Spinal cord (tissue), 10 donors: ENCODE measurements around the gene EVI5. TPM values are rescaled to one million over a fixed set of nuclear protein-coding genes. Genes with fewer than 3 reads are reported as not detected.
"Not testable (repeated sequence)": the region's sequence is repeated elsewhere in the genome, so short reads cannot be mapped to it uniquely, and the experiment has no call there.

ENCODE experiments used
- DNase-seq, 6 donors: peaks; one replicate each; pipeline versions ENCODE4 v3.0.0 to v3.0.0-alpha.2; 2013 to 2015; ENCODE audit warnings: low spot score in 6 of 6, low read depth in 4 of 6
- H3K27ac ChIP-seq: one replicate; pipeline ENCODE4 v1.5.1; 2013; ENCODE audit warnings: low read depth, low read length, control low read depth
- H3K27me3 ChIP-seq: one replicate; pipeline ENCODE4 v1.6.1; 2013; ENCODE audit warnings: low read length; ENCODE audit not compliant: control insufficient read depth, insufficient read depth
- H3K36me3 ChIP-seq: one replicate; pipeline ENCODE4 v1.6.1; 2013; ENCODE audit warnings: low read length; ENCODE audit not compliant: control insufficient read depth, insufficient read depth
- H3K4me1 ChIP-seq: one replicate; pipeline ENCODE4 v1.6.1; 2013; ENCODE audit warnings: low read length; ENCODE audit not compliant: control insufficient read depth, insufficient read depth
- H3K4me3 ChIP-seq: one replicate; pipeline ENCODE4 v1.5.1; 2013; ENCODE audit warnings: low read depth, low read length, control low read depth
- H3K9me3 ChIP-seq: one replicate; pipeline ENCODE4 v1.6.1; 2013; ENCODE audit warnings: low read length; ENCODE audit not compliant: control insufficient read depth, insufficient read depth
- WGBS: methylation state at CpG from one replicate; pipeline ENCODE4 v1.1.5; 2013; ENCODE audit warnings: missing lambda C conversion rate; ENCODE audit not compliant: insufficient coverage; 5-methylcytosine and 5-hydroxymethylcytosine counted together
- polyA plus RNA-seq, 2 donors: library from polyadenylated mRNA; unstranded; fragments of 120-200 nt; gene quantifications; one replicate each; pipeline ENCODE4 v1.2.1, GENCODE V29; 2013; ENCODE audit not compliant: insufficient read length in 2 of 2
- total RNA-seq, 2 donors: library from RNA; depleted of rRNA in 1 of 2; stranded (reverse); fragments of 120-200 nt in 1 of 2; fragments of >200 nt in 1 of 2; gene quantifications; one replicate each; pipeline versions ENCODE4 v1.2.3 to v1.2.4, GENCODE V29; 2013 to 2014
- donor health status: healthy.

Gene EVI5
- total and polyA plus RNA-seq, 4 donors, result 18.9 to 80.5 (median 41.8) TPM

DNA sequence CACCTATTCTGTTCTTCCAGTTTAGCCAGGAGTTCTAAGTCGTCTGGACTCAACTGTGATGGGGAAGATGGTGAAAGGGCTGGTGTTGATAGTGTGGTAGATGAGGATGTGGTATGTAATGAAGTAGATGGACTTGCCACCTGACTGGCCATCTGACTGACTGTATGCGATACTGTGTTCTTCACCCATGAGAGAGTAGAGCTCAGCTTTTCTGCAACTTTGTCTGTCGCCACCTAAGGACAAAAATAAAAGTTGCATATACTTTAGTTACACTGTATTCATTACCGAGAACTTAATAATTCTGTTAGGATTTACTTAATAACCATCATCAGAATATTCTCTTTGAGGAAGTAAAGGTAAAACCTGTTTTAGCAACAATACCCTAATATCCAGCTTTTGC is 48.5 kb downstream of the EVI5 start:
- H3K4me3 ChIP-seq, result no peak overlapping the region
- 67% methylated on average over 1 of the region's 4 CpGs for whole genome bisulfite sequencing
- H3K27me3 ChIP-seq, result no peaks in the 10 kb centered on the region
- no peaks in the 10 kb centered on the region for H3K4me1 ChIP-seq
- no peak overlapping the region for H3K27ac ChIP-seq
- peaks cover 1% of the 10 kb centered on the region for H3K9me3 ChIP-seq
- no peaks in the 10 kb centered on the region for H3K36me3 ChIP-seq
- peak in 1 of 6 donors; percentile 29 for DNase-seq

DNA sequence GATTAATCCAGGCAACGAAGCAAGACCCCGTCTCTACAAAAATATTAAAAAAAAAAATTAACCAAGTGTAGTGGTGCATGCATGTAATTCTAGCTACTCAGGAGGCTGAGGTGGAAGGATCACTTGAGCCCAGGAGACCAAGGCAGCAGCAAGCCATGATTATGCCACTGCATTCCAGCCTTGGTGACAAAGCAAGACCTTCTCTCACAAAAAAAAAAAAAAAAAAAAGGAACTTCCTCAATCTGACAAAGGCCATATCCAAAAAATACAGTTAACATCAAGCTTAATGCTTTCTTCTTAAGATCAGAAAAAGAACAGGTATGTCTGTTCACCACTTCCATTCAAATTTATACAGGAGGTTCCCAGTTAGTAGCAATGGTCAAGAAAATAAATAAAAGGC is 54.4 kb downstream of the EVI5 start:
- Histone ChIP-seq H3K4me1 (no peaks in the 10 kb centered on the region), H3K4me3 (no peak overlapping the region), H3K9me3 (peaks cover 1% of the 10 kb centered on the region), H3K27me3 (no peaks in the 10 kb centered on the region), H3K36me3 (no peaks in the 10 kb centered on the region), H3K27ac (no peak overlapping the region)
- WGBS, result no CpG with 5 or more reads among the region's 2 CpGs
- no peak for DNase-seq

- DNase-seq, result no peak
- Histone ChIP-seq H3K4me1 (no peaks in the 10 kb centered on the region), H3K27ac (no peak overlapping the region), H3K9me3 (peaks cover 1% of the 10 kb centered on the region), H3K36me3 (no peaks in the 10 kb centered on the region), H3K4me3 (no peak overlapping the region), H3K27me3 (no peaks in the 10 kb centered on the region)
- WGBS, result 100% methylated on average over 2 of the region's 4 CpGs
Observed at GRCh38 chr1:92728697-92729096, 56.2 kb downstream of the EVI5 start.

- H3K27ac ChIP-seq, H3K36me3 ChIP-seq, H3K4me3 ChIP-seq, H3K9me3 ChIP-seq, H3K27me3 ChIP-seq, DNase-seq, H3K4me1 ChIP-seq: not testable (repeated sequence)
- WGBS, result 98% methylated on average over 7 of the region's 9 CpGs
Observed at GRCh38 chr1:92723713-92724112, 61.2 kb downstream of the EVI5 start.

DNA sequence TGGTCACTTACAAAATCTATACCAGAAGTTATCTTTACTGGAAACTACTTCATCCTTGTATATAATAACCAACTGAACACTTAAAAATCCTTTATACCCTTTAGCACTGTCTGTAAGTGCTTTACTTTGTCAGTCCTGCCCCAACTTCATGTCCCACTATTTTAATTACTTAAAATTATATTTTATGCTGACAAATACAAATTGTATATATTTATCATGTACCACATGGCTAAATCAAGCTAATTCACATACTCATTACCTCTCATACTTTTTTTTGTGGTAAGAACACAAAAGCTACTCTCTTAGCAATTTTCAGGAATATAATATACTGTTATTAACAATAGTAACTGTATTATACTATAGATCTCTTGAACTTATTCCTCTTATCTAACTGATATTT is 63.0 kb downstream of the EVI5 start:
- H3K4me1 ChIP-seq, result no peaks in the 10 kb centered on the region
- no peaks in the 10 kb centered on the region for H3K36me3 ChIP-seq
- no peak overlapping the region for H3K27ac ChIP-seq
- no peaks in the 10 kb centered on the region for H3K9me3 ChIP-seq
- no peak overlapping the region for H3K4me3 ChIP-seq
- H3K27me3 ChIP-seq, result no peaks in the 10 kb centered on the region
- DNase-seq, result no peak

DNA sequence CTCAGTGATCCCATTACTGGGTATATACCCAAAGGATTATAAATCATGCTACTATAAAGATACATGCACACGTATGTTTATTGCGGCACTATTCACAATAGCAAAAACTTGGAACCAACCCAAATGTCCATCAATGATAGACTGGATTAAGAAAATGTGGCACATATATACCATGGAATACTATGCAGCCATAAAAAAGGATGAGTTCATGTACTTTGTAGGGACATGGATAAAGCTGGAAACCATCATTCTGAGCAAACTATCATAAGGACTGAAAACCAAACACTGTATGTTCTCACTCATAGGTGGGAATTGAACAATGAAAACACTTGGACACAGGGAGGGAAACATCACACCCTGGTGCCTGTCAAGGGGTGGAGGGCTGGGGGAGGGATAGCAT is 63.8 kb downstream of the EVI5 start:
- not testable (repeated sequence) for DNase-seq, H3K27ac ChIP-seq, H3K36me3 ChIP-seq, H3K4me3 ChIP-seq, H3K27me3 ChIP-seq, H3K9me3 ChIP-seq, H3K4me1 ChIP-seq
- WGBS, result no CpG with 5 or more reads among the region's 2 CpGs

- H3K36me3 ChIP-seq, H3K4me3 ChIP-seq, H3K27ac ChIP-seq, DNase-seq, H3K9me3 ChIP-seq, H3K27me3 ChIP-seq, H3K4me1 ChIP-seq: not testable (repeated sequence)
- WGBS, result 97% methylated on average over 15 of the region's 16 CpGs
Observed at GRCh38 chr1:92715476-92715951, 69.4 kb downstream of the EVI5 start.

DNA sequence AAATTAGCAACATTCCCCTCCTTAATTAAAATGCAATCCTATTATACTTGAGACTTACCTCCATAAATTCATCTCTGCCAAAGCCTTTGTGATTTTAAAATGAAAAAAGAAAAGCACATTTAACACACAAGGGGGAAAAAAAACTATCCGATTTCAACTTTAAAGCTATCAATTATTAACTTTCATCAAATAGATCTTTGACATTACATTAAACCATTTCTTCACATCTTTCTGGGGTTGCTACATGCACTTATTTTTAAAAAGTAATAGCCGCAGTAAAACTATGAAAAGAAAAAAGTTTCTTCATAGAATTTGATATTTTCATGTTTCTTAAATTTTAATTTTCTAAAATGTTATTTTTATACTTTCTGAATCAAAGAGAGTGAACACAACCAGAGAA is 71.0 kb downstream of the EVI5 start:
- H3K4me1 ChIP-seq, result no peaks in the 10 kb centered on the region
- DNase-seq, result no peak
- H3K9me3 ChIP-seq, result no peaks in the 10 kb centered on the region
- H3K27me3 ChIP-seq, result no peaks in the 10 kb centered on the region
- WGBS, result no CpG with 5 or more reads among the region's 2 CpGs
- no peaks in the 10 kb centered on the region for H3K36me3 ChIP-seq
- H3K27ac ChIP-seq, result no peak overlapping the region
- H3K4me3 ChIP-seq, result no peak overlapping the region

DNA sequence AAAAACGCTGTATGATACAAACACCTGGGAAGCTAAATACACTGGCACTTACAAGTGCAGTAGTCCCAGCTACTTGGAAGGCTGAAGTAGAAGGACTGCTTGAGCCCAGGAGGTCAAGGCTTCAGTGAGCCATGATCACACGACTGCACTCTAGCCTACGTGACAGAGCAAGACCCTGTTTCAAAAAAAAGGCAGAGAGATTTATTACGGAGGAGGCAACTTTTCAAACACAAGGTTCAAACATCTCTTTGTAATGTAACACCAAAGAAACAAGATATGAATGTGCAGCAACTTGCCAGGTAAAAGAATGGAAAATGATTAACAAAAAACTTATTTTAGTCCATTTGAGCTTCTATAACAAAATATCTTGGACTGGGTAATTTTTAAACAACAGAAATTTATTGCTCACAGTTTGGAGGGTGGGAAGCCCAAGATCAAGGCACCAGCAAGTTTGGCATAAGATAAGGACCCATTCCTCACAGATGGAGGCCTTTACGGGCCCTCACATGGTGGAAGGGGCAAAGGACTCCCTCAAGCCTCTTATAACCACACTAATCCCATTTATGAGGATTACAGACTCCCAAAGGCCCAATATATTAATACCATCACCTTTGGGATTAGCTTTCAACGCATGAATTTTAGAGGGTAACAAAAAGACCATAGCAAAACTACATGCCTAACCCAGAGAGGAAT is 73.3 kb downstream of the EVI5 start:
- Histone ChIP-seq H3K4me3 (no peak overlapping the region), H3K27ac (no peak overlapping the region), H3K9me3 (no peaks in the 10 kb centered on the region), H3K27me3 (no peaks in the 10 kb centered on the region), H3K36me3 (no peaks in the 10 kb centered on the region), H3K4me1 (no peaks in the 10 kb centered on the region)
- DNase-seq, result no peak
- 44% methylated on average over 4 of the region's 6 CpGs for WGBS

DNA sequence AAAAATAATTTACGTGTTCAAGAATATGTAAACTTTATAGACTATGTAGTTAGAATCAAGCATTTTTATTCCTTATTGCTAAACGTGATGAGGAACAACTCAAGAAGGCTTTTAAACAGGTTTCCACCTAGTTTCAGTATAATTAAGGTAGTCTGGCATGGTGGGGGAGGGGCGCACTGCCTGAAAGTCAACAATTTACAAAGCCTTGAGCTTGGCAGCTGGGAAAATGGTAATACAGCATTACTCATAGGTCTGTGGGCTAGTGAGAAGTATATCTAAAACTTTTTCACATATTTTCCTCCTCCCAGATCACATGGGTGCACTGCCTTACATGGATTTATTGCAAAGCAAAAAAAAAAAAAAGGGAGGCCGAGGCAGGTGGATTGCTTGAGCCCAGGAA is 75.2 kb downstream of the EVI5 start:
- Histone ChIP-seq H3K36me3 (no peaks in the 10 kb centered on the region), H3K4me1 (no peaks in the 10 kb centered on the region), H3K27ac (no peak overlapping the region), H3K9me3 (no peaks in the 10 kb centered on the region), H3K4me3 (no peak overlapping the region), H3K27me3 (no peaks in the 10 kb centered on the region)
- DNase-seq, result no peak
- WGBS, result no CpG with 5 or more reads among the region's 4 CpGs
